HG03571 (cell line): ENCODE data around the gene ZCCHC7.

Experiments
- ATAC-seq: cut with Tn5 transposase; IDR thresholded peaks from one replicate; pipeline ENCODE4 v1.9.1; 2021; ENCODE audit not compliant: unreplicated experiment

Gene ZCCHC7

GRCh38 chr9:37206121-37206620 lies 85.8 kb downstream of the ZCCHC7 start:
- ATAC-seq, result no peak

DNA sequence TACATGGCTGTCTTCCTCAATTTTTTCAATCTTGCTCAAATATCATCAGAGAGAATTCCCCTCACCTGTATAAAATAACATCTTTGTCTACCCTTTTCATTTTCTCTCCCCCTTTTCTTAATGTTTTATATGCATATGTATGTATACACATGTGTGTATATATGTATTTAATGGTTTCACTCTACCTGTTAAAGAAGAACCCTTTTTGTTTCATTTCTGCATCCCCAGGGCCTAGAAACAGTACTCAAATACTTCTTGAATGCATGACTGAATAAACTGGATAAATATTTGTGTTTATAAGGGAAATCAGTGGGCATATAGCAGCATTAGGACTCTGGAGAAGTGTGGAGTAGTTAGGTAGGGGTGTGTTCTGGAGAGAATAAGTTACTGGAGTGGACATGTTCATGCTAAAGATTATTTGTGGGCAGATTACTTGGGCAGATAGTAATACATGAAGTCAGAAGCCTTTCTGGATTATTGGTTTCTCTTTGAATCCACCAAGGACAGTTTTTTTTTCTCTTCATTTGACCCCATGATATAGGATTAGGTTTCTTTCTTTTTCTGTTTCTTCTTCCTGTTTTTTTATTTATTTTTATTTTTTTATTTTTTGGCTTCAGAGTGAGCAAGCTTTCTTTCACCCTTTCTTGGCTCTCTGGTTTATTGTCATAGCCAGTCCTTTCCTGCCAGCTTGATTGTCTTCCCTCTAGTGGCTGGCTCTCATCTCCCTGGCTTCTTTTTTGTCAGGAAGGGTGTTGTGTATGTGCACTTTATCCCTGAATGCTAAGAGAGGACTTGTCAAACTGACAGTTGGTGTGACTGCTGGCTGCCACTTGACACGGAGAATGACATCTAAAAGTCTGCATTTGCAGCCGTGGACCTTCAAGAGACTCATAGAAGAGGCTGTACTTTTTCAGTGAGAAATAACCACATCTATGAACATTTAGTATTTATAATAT lies 89.3 kb downstream of the ZCCHC7 start:
- ATAC-seq, result no peak

DNA sequence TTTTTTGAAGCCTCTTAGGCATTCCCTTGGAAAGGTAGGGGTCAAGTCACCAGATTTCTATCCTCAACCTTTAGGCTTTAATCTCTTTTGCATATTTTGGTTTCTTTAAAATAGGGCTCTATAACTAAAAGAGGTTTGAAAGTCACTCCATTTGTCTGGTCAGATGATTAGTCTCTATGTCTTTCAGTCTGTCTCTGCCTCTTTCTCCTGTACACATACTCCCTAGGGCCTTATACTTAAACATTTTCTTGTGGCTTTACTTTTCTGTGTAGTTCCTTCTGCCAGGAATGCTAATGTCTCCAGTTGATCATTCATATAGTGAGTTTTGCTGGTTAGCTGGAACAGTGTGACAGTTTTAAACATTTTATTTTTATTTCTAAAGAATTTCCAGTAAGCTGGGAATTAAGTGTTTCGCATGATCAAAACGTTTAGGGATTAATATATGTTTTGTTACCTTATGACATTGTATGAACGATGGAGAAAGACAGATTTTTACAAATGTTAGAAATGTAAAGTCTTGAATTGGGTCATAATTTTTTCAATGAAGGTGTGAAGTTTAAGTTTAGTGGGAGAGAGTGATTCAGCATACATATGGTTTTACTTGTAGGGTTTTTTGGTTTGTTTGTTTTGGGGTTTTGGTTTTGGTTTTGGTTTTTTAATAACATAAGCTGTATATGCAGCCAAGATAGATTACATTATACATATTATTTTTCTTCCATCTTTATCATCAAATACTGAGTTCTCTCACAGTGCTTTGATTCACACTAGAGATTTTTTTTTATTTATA lies 90.6 kb downstream of the ZCCHC7 start:
- no peak for ATAC-seq

DNA sequence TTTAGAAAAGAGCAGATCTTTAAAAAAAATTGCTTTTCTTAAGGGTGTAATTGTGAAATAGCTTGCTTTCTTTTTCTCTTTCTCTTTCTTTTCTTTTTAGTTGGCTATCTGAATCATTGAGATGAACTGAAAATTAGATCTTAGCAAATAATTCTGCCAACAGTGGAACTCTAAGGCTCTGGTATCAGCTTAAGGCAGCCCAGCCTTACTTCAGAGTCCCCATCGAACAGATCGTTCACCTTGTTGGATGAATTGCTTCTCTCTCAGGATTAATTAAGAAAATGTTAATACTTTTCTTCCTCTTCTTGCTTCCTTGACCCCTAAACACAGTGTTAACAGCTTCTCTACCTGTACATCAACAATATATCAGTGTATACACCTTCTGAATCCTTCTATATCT lies 92.1 kb downstream of the ZCCHC7 start:
- no peak for ATAC-seq

DNA sequence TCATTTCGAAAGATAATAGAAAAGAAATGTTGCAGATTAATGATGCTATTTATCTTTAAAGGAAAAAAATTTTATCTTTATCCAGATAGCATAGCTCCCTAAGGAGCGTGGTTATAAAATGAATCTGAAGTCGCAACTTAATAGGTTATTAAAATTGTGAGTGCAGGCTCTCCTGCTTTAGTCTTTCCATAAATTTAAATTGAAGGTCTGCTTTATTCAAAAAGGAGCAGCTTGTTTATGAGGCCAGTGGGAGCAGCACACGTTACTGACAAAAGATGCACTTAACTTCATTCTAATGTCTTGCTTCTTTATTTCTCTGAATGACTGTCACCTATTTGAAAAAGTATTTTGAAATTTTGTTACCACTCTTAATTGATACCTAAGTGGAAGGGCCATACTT lies 95.0 kb downstream of the ZCCHC7 start:
- no peak for ATAC-seq

GRCh38 chr9:37215830-37216229 lies 95.5 kb downstream of the ZCCHC7 start:
- no peak for ATAC-seq

GRCh38 chr9:37217161-37217560 lies 96.8 kb downstream of the ZCCHC7 start:
- no peak for ATAC-seq

GRCh38 chr9:37218800-37219425 lies 98.5 kb downstream of the ZCCHC7 start:
- no peak for ATAC-seq

DNA sequence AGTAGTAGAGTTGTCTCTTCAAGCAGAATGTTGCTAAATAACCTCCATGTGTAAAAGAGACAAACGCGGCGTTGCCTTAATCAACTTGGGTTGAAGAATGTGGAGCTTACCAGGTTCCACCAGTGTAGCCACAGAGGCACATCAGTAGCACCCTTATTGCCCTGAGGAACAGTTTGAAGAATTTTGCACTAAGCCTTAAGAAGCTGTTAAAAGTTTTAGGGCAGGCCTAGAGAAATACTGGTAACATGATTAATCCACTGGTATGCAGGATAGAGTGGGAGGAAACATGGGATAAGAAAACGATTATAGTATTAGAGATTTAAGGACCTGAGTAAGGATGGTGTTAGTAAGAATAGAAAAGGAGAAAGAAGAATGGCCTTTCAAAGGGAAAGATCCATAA lies 100.6 kb downstream of the ZCCHC7 start:
- ATAC-seq, result no peak

GRCh38 chr9:37221489-37222106 lies 101.2 kb downstream of the ZCCHC7 start:
- ATAC-seq, result no peak

GRCh38 chr9:37229455-37229854 lies 109.1 kb downstream of the ZCCHC7 start:
- ATAC-seq, result no peak

GRCh38 chr9:37229882-37230482 lies 109.6 kb downstream of the ZCCHC7 start:
- ATAC-seq, result no peak

- ATAC-seq, result no peak
Measured at GRCh38 chr9:37236822-37237221, 116.4 kb downstream of the ZCCHC7 start.

- no peak for ATAC-seq
Measured at GRCh38 chr9:37238122-37238521, 117.7 kb downstream of the ZCCHC7 start.

GRCh38 chr9:37239224-37239859 lies 119.0 kb downstream of the ZCCHC7 start:
- ATAC-seq, result no peak

GRCh38 chr9:37239921-37240320 lies 119.5 kb downstream of the ZCCHC7 start:
- ATAC-seq, result no peak

- no peak for ATAC-seq
Measured at GRCh38 chr9:37241340-37241739, 121.0 kb downstream of the ZCCHC7 start.

DNA sequence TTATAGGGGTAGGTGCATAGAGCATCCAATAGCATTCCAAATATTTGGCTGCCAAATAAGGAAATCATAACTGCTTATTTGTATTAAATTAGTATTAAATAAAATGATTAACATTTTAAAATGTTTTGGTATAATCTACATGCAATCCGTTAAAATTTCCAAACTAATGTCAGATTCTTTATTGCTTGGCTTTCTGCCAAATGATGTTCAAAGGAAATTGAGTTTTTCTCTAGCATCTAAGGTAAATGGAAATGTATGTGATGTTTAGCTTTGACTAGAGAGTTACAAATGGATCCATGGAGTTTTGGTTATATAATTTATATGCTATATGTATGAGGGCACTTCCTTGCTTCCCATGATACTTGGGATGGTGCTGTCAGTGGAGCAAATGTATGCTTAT lies 121.7 kb downstream of the ZCCHC7 start:
- no peak for ATAC-seq

DNA sequence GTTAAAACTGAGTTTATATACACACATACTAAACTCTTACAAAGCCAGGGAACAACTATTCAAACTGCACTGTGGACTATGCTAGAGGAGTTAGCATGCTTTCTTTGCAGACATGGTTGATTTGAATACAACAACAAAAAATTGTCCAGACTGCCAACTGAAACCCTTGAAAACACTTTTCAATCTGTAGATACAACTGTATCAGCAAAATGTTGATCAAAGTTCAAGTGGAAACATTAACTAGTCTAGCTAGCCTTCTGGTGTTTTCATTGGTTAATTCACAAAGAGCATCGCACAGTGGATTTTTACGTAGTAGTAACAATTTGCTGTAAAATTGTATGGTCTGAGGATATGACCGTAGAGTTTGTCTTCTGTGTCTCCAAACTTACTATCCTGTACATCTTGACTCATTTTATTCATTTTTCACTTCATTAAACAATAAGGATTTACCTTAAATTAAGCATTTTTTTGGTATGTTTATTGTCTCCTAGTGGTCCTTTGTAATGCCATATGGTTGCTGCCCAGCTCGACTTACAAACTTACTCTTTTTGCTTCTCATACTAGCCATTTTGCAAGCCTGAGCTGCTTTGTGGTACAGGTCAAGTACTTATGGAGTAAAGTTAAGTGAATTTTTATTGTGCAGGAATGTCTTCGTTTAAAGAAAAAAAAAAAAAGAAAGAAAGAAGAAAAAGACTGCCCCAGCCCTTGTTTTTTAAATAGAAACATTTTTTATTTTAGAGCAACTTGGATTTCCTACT lies 123.4 kb downstream of the ZCCHC7 start:
- no peak for ATAC-seq
